Fibroblast of mammary gland (primary cell): ENCODE results near the gene LCN10.
A peak's percentile ranks its signal among the peaks of the same experiment; 100 is the strongest.
"Not testable (repeated sequence)": the region's sequence is repeated elsewhere in the genome, so short reads cannot be mapped to it uniquely, and the experiment has no call there.

Experiments
- DNase-seq: peaks from one replicate; pipeline ENCODE4 v3.0.0-alpha.2; 2010; ENCODE audit warnings: low read depth
- H3K4me3 ChIP-seq: 2 replicates; pipeline ENCODE4 v1.5.1; 2011; ENCODE audit warnings: low read depth, mild to moderate bottlenecking, low read length, moderate library complexity; ENCODE audit not compliant: control insufficient read depth
- TF ChIP-seq, protein P1 (sequence below): conservative IDR thresholded peaks from 2 replicates; pipeline ENCODE4 v1.5.1; 2011; ENCODE audit warnings: low read depth, low read length, inconsistent platforms; ENCODE audit not compliant: control insufficient read depth, insufficient read depth

LCN10 gene

DNA sequence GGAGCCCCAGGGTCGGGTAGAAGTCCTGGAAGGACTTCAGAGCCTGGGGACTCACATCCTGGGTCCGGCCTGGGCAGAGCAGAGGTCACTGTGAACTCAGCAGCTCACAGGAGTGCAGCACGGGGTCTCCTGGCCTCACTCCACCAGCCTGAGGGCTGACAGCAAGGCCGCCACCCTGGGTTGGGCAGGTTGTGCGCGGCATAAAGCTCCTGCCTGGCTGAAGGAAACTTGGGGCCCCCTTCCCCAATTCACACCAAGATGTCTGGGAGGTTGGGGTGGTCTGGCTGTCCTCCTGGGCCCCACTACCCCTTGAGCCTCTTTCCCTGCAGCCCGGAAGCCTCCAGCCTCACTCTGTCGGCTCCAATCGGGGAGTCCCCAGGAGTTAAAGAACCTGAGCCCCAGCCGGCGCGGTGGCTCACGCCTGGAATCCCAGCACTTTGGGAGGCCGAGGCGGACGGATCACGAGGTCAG is 19.5 kb upstream of the LCN10 start:
- TF ChIP-seq, protein P1, sequence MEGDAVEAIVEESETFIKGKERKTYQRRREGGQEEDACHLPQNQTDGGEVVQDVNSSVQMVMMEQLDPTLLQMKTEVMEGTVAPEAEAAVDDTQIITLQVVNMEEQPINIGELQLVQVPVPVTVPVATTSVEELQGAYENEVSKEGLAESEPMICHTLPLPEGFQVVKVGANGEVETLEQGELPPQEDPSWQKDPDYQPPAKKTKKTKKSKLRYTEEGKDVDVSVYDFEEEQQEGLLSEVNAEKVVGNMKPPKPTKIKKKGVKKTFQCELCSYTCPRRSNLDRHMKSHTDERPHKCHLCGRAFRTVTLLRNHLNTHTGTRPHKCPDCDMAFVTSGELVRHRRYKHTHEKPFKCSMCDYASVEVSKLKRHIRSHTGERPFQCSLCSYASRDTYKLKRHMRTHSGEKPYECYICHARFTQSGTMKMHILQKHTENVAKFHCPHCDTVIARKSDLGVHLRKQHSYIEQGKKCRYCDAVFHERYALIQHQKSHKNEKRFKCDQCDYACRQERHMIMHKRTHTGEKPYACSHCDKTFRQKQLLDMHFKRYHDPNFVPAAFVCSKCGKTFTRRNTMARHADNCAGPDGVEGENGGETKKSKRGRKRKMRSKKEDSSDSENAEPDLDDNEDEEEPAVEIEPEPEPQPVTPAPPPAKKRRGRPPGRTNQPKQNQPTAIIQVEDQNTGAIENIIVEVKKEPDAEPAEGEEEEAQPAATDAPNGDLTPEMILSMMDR, result no peak
- no peak for DNase-seq
- H3K4me3 ChIP-seq, result no peak overlapping the region

GRCh38 chr9:136761545-136761981 is 18.8 kb upstream of the LCN10 start:
- TF ChIP-seq, protein P1, result no peak
- no peak for DNase-seq
- no peak overlapping the region for H3K4me3 ChIP-seq

GRCh38 chr9:136760834-136761544 is 18.2 kb upstream of the LCN10 start:
- DNase-seq, result peak; percentile 58
- not testable (repeated sequence) for H3K4me3 ChIP-seq
- TF ChIP-seq, protein P1, result peak; percentile 69

DNA sequence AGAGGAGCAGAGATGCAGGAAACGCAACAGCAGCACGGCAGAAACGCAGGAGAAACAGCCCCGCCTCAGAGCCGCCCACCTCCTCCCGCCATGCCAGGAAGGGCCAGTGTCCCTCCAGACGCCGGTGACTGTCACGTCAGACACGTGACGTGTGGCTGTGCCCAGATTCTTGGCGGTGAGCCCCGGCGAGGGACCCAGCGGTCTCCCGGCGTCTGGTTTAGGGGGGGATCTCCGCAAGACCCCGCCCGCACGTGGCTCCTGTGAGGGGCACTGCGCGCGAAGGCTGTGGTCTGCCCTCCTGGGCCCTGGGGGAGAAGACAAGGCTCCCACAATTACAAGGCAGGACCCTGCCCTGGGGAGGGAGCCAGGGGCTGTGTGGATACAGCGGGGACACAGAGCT is 17.7 kb upstream of the LCN10 start:
- TF ChIP-seq, protein P1, result no peak
- no peak overlapping the region for H3K4me3 ChIP-seq
- DNase-seq, result no peak

DNA sequence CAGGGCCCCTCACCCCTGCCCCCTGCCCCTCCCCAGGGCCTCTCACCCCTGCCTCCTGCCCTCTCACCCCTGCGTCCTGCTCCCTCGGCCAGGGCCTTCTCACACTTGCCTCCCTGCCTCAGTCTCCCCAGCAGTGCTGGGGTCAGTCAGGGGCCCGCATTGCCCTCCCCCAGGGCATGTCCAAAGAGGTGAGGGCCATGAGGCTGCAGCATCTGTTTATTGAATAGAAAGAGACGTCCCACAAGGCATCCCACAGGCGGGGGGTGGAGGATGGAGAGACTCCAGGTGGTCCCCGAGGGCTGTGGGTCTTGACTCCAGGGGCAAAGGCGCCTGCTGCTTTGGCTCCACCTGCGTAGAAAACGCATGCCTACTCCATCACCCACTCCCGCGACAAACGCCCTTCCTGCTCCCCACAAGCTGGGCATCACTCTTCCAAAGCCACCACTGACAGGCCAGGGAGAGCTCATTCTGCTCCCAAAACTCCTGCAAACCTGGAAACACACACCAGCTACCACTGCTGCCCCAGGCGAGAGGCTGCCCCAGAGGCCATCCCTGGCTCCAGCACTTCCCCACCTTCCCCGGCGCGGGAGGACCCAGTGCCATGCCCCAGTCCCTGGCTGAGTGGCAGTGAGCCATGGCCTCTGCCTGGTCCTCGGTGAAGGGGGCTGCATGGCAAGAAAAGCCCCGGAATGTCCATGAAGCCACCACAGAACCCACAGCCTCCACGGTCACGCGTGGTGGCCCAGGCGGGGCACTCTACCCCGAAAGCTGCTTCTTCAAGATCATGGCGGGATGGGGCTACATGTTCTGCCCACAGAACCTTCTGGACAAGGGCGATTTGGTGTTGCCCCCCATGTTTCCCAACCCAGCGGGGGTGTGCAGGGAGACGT is 16.9 kb upstream of the LCN10 start:
- DNase-seq, result no peak
- no peak overlapping the region for H3K4me3 ChIP-seq
- TF ChIP-seq, protein P1, result no peak

- no peak overlapping the region for H3K4me3 ChIP-seq
- TF ChIP-seq, protein P1, result no peak
- DNase-seq, result no peak
Measured at GRCh38 chr9:136759001-136759400, 16.3 kb upstream of the LCN10 start.
